ENCODE results near the gene SH3BP2.
A peak's percentile ranks its signal among the peaks of the same experiment; 100 is the strongest.

GRCh38 chr4:2798399-2799223 lies 5.7 kb downstream of the SH3BP2 start:
- TF ChIP-seq, protein P1, sequence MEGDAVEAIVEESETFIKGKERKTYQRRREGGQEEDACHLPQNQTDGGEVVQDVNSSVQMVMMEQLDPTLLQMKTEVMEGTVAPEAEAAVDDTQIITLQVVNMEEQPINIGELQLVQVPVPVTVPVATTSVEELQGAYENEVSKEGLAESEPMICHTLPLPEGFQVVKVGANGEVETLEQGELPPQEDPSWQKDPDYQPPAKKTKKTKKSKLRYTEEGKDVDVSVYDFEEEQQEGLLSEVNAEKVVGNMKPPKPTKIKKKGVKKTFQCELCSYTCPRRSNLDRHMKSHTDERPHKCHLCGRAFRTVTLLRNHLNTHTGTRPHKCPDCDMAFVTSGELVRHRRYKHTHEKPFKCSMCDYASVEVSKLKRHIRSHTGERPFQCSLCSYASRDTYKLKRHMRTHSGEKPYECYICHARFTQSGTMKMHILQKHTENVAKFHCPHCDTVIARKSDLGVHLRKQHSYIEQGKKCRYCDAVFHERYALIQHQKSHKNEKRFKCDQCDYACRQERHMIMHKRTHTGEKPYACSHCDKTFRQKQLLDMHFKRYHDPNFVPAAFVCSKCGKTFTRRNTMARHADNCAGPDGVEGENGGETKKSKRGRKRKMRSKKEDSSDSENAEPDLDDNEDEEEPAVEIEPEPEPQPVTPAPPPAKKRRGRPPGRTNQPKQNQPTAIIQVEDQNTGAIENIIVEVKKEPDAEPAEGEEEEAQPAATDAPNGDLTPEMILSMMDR (IDR thresholded peaks at IDR 0.05): no peak
- TF ChIP-seq POLR2A (IDR thresholded peaks at IDR 0.05): peak in 1 of 4 donors; percentile 60
